IPS-NIHi11 (cell line): Measurements from ENCODE around the gene DAB1.

Source experiments
- DNase-seq: peaks from one replicate; pipeline ENCODE4 v3.0.0; 2012; ENCODE audit warnings: mixed read lengths, low spot score

The DAB1 gene

DNA sequence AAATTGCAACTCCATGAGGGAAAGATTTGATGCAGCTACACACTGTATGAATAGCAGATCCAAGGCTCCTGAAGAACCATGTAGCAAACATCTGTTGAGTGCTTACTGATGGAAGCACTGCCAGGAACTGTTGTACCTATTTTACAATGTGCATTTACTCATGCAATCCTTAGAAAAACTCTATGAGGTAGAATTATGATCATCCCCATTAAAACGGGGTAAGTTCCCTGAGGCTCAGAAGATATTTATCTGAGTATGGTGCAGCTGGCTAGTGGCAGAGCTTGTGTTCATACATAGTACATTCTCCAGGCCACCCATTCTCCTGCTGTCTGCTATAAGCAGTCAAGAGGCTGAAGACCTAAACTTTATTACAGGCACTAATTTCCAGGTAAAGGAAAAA, 403.6 kb downstream of the DAB1 start:
- no peak for DNase-seq

DNA sequence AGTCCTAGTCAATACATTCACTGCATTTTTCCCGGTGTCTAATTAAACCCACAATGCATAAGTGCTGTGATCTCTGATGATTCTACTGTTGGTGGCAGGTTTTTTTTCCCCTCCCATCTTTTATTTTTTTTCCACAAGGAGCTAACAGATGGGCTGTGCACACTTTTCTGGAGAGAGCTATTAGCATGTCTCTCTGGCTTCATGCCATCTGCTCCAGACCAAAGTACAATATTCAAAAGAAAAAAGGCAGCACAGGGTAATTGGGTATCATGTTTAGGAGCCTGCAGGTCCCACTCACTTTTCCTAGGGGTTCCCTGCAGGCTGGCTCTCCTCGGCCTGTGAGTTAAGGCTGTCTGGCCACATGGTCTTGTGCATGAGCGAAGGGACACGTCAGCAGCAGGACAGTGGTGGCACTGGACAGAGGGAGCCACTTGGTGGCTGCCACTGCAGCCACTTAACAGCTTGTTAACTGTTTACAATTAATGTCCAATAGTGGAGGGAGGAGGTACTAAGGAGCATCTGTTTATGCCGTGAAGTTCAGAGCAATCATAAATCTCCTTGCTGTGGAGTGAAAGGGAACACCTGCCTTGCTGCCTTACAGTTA, 404.5 kb downstream of the DAB1 start:
- no peak for DNase-seq

DNA sequence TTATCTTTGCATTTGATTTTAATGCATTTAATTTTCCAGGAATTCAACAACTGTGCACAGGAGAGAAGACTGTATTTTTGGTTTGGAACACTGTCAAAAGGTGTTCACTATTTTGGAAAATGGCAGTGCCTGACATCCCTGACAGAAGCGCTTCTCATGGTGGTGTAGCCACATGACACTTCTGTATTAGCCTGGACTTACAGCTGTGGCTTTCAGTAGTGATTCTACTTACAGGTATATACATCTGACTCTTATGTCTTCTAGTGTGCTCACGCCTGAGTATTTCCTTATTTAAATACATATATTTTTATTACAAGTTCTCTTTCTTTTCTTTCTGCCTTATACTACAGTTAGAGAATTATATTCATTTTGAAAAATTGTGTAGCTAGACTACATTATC, 405.7 kb downstream of the DAB1 start:
- DNase-seq: no peak

DNA sequence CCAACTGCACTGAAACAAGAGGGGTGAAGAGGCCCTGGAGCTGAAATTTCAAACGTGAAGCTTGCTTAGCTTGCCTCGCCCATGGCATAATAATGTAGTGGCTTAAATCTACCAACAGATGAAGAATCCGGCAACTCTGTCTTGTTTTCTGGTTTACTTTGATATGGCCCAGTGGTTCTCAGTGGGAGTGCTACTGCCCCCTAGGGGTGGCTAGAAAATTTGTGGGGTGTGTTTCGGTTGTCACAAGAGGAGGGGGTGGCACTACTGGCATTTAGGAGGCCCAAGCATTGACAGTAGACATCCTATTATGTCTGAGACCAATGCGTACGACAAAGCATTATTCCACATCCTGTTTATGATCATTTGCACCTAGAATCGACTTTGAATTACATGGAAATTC, 406.1 kb downstream of the DAB1 start:
- peak; percentile 61 for DNase-seq

- no peak for DNase-seq
These were observed 406.7 kb downstream of the DAB1 start for GRCh38 chr1:57017200-57017599.

DNA sequence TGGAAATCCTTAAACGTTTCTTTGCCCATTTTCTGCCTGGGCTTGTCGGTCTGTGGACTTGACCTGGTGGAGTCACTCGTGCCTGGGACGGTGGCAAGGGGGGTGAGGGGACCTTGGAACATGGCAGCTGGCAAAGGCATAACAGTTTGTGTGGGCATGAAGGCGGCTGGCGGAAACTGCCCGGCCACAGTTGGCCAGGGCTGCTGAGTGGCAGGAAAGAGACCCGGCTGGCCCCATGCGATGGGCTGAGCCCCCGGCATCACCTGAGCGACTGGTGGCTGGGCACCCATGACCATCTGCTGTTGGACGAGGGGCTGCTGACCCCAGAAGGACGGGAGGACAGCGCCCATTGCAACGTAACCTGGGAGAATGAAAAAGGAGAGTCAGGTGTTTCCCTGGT, 408.8 kb downstream of the DAB1 start:
- DNase-seq: no peak

GRCh38 chr1:57013522-57013921, 410.3 kb downstream of the DAB1 start:
- no peak for DNase-seq

GRCh38 chr1:57012315-57012714, 411.5 kb downstream of the DAB1 start:
- no peak for DNase-seq

- no peak for DNase-seq
These were observed 413.3 kb downstream of the DAB1 start for GRCh38 chr1:57010511-57010910.

DNA sequence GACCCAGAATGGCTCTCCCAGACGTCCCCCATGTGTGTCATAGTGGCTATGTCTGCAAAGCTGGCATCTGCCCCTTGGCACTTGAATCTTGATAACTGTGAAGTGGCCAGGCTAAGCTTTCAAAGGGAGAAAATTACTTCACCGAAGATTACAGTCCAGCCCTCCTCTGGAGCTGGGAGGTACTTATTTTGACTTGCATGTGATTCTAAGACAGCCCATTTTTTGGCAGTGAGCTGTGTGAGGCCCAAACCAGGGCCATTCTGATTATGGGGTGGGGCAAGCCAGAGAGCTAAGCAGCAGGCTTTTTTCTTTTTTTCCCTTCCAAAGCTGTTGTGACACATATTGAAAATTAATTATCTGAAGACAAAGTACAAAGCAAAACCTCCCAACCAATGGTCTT, 415.9 kb downstream of the DAB1 start:
- DNase-seq: no peak

GRCh38 chr1:57007472-57007871, 416.4 kb downstream of the DAB1 start:
- DNase-seq: no peak

DNA sequence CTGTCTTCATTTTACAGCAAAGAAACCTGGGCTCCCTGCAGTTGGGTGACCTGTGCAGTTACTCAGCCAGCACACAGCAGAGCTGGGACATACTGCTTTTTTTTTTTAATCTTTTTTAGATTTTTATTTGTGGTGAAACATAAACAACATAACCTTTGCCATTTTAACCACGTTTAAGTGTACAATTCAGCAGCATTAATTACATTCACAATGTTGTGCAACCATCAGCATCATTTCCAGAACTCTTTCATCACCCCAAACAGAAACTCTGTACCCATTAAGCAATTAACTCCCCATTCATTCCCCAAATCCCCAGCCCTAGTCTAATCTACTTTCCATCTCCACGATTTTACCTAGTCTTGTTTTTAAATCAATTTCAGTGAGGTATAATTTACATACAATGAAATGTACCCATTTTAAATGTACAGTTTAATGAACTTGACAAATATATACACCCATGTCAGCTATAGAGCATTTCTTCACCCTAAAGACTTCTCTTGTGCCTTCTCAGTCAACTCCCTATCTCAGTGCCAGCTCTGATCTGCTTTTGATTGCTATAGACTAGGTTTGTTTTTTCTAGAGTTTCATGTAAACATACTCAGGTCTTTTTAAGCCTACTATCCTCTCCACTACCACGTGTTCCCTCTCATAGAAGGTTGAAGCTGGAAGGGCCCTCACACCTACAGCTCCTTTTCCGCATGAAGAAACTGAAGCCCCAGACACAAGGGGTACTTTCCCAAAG, 420.3 kb downstream of the DAB1 start:
- DNase-seq: no peak

DNA sequence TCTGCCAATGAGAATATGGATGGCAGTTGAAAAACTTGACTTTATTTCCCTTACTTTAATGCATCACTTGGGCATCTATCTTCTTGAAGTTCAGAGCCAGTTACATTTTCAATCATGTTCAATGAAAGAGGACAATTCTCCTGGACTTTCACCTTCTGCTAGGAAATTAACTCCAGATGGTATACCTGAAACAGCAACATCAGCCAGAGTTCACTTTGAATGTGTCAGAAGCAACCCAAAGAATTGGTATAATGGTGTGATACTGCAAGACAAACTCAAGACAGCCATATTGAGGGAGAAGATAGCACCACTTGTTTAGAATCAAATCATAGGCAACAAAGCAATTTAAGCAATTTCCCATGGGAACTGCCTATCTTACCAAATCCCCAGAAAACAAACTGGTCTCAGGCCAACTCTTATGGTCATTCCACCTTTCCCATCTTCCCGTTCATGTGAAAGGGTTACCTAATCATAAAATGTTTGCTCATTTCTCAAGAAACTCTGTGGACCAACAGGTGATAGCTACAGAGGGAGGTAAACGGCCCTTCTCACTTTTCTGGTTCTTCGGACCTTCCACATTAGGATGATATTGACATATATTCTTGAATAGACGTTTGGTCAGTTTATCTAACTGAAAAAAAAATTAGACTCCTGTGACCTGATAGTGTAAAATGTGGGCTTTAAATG, 428.3 kb downstream of the DAB1 start:
- no peak for DNase-seq

GRCh38 chr1:56993475-56993874, 430.4 kb downstream of the DAB1 start:
- DNase-seq: no peak

DNA sequence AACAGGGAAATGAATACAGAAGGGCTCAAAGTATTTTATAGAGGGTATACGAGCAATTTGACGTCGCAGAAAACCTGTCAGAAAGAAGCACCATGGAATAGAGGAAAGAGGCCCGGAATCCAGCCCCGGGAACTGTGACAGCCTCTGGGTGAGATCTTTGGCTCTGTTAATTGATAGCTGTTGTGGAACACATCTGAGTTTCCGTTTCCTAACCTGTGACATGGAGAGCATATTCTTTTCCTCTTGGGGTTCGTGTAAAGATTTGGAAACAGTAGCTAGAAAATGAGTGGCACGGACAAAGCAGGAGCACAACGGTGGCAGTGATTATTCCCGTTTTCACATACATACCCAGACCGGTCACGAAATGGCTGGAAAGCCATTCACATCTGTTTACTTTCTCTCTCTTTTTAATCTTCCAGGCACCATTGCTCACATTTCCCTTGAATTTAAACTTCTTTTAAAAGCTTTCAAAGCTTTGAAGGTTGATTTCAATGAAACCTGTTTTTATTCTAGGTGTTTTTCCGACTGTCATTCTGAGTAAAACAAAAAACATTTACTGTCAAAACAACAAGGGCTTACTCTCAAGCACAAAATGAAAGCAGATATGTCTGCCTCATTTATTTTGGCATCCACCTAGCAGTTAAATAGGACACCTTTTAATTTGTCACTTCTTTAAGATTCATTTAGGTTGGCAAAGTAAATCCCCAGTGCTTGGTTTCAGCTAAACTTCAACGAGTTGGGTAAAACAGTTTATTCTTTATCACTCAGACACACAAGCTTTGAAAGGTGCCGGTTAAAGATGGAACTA, 431.3 kb downstream of the DAB1 start:
- DNase-seq: no peak

DNA sequence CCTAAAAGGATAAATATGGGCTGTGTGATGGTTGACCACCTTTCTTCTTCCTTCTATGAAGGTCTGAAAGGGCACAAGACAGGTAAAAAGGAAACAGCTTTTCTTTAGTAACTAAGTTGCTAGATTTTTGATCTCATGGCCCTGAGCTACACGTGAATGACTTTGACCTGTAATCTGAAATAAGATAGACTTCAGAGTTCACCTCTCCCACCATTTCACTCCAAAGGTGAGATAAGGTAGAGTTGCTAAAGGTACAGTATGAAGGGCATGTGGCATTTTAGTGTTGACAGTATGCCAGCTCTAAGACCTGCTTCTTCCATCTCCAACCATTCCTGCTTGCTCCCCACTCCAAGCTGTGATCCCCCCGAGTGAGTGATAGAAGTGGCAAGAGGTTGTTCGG, 432.3 kb downstream of the DAB1 start:
- DNase-seq: no peak

- no peak for DNase-seq
These were observed 437.5 kb downstream of the DAB1 start for GRCh38 chr1:56986397-56986796.

DNA sequence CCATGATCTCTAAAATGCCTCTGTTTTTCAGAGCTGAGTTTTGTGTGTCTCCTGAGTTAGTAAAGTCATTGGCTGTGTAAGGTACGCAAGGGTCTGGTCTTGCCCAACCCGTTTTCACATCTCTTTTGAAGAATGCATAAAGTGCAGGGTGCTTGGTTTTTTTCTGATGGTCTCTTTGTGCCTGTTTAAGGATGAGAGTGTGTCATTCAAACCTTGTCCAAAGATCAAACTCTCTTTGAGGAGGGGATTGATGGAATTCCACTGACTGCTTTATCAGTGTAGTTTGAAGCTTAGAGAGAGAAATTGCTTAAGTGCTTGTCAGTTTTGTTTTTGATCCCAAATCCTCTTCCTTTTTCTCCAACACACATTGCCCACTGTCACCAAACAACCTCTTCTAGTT, 438.0 kb downstream of the DAB1 start:
- no peak for DNase-seq

DNA sequence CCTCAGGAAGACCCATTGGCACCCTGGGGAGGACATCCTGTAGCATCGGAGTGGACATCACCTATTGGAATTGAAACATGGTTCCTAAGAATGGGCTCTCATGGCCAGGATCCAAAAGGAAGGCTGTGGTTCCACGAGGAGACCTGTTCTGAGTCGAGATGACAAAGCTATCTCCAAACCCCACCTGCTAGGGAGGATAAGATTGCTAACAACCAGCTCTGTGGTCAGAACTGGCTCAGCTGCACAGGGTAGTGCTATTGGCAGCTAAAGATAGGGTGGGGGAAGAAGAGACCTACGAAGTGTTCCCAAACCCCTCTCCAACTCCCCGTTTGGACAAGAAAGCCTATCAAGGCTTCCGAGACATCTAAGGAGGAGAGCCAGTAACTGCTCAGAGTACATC, 440.4 kb downstream of the DAB1 start:
- DNase-seq: no peak

DNA sequence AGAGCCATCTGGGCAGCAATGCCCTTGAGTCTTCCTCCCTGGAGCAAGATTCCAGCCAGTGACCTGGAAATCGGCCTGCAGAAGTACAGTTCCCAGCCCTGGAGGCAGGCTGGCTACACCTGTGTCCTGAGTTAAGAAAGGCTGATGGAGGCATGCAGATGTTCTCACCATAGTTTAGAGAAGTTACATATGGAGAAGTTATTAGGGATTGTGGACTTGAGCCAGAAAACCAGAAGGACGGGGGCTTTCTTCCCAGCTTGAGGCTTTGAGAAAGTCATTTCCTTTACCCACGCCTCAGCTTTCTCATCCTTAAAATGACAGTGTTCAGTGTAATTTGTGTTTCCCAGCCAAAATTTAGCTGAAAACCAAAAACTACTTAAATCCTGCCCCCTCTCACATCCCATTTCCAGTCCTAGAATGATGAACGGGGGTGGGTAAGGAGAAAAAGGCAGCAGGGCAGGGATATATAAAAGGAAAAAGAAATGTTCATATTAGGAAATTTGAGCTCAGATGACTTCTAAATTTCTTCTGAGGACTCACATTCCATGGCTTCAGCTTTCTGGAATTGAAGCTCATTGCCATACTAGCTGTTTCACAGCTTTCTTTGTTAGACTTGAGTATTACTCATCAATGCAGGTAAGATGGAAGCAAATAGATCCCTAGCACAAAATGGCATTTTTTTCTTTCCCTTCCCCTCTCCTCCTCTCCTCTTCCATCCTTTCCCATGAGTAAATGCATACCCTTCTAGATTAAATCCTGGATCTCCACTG, 443.7 kb downstream of the DAB1 start:
- no peak for DNase-seq

DNA sequence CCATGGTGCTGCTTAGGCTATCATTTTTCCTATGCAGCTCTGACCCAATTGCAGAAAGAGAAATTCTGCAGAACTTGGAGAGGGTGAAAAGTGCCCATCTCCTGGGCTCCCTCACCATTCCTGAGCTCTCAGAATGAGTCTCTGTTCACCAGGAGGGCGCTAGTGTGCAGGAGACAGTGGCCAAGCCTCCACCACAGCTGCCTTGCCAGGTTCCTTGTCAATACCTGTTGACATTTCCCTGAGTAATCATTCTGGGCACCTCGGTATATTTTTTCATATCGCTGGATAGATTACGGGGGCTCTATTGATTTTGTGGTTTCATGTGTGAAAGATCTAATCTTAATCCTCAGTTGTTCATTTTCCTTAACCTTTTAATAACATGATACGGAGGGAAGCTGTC, 445.0 kb downstream of the DAB1 start:
- DNase-seq: no peak

DNA sequence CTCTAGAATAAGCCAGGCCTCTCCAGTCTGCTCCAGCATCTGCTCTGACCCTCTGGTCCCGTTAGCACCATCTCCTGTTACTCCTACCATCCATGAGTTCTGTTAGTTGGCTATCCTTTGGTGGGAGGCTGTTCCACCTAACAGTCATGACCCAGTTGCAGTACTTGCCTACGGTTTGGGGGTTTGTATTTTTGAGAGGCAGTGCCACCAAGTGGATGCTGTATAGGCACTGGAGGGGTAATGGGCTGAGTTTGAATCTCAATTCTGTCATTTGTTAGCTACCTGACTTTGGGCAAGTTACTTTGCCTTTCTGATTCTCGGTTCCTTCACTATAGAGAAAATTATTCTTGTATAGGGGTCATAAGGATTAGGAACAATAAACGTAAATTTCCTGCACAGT, 445.9 kb downstream of the DAB1 start:
- no peak for DNase-seq
